GM21723 (cell line): ENCODE measurements around the gene PMEL.

Source experiments
- ATAC-seq: cut with Tn5 transposase; IDR thresholded peaks from one replicate; pipeline ENCODE4 v1.9.1; 2021; ENCODE audit warnings: mild to moderate bottlenecking, moderate library complexity; ENCODE audit not compliant: unreplicated experiment

Gene PMEL

DNA sequence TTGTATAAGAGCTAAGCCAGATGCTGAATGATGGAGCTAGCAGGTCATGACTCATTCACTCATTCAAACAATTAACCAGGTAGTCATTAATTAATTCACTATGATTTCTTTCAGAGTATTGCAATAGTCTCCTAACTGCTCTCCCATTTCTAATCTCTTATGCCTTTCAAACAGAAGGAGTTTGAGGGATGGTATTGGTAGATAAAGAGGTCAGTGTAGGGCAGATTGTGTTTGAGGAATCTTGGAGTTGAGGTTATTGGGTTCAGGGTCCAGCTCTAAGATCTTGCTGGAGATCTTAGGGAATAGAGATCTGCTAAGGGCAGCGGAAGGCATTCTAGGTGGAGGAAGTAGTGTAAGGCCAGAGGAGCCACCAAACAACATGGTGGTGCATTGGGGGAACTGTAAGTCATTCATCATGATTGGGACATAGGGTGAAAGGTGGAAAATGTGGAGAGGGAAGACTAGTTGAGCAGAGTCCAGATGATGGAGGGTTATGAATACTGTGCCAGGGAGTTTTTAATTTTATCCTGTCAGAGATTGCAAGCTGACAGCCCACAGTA, 23.2 kb downstream of the PMEL start:
- no peak for ATAC-seq

DNA sequence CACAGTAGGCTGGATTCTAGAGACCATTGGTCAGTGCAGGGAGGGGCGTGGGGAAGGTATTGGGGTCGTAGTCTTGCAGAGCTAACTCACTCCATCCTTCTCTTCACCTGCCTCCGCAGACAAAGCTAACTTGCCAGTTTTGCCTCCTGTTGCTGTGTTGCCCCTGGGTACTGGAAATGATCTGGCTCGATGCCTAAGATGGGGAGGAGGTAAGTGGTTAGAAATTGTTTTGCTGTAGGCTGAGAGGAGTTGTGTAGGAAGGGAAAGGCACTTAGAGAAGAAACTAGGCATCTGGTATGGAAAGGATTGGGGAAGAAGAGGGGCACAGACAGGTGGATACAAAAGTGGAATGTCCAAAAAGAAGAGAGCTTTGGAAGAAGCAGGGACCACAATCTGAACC, 23.8 kb downstream of the PMEL start:
- no peak for ATAC-seq

DNA sequence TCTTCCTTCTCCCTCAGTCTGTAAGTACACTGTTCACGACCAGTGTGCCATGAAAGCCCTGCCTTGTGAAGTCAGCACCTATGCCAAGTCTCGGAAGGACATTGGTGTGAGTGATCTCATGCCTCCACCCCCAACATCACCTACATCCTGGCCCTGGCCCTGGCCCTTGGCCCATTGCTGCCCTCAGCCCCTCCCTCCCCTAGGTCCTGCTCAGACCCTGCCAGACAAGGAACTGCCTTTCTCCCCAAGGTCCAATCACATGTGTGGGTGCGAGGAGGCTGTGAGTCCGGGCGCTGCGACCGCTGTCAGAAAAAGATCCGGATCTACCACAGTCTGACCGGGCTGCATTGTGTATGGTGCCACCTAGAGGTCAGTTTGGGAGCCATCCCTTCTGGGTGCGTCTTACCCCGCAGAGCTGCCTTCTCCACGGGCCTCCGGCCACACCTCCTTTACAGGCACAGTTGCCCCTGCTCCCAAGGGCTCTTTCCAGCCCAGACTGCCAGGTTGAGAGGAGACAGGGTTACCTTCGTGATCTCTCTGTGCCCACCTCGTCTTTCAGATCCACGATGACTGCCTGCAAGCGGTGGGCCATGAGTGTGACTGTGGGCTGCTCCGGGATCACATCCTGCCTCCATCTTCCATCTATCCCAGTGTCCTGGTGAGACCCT, 25.6 kb downstream of the PMEL start:
- peak; percentile 99 for ATAC-seq

DNA sequence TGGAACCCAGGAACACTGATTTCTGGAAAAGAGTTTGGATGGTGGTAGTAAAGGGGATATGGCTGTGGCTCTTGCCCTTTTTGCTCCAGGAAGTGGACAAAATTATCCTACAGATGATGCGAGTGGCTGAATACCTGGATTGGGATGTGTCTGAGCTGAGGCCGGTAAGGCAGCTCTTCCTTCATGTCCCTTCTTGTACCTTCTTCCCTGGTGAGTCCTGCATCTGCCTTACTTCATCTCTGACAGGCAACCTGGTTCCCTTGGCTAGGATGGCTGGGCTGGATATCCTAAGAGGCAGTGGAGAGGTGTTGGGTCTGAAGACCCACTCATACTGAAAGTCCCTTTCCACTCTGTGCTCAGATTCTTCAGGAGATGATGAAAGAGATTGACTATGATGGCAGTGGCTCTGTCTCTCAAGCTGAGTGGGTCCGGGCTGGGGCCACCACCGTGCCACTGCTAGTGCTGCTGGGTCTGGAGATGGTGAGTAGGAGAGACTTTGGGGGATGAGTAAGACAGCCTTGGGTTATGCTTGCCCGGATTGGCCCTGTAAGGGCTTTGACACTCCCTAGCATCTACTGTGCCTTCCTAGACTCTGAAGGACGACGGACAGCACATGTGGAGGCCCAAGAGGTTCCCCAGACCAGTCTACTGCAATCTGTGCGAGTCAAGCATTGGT, 26.9 kb downstream of the PMEL start:
- no peak for ATAC-seq

DNA sequence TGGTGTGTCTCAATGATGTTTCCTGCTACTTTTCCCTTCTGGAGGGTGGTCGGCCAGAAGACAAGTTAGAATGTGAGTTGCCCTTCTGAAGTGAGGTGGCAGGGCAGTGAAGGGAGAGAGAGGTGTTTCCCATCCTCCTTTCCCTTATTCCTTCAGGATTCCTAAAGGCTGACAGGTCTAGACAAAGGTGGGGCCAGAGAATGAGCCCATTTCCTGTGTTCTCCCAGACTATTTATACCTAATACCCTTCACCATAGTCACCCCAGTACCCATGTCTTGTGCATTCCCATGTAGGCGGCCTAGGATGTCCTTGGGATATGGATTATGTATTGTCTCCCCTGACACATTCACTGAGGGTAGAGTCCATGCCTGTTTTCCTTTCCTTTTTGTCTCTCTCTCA, 27.9 kb downstream of the PMEL start:
- ATAC-seq: no peak

DNA sequence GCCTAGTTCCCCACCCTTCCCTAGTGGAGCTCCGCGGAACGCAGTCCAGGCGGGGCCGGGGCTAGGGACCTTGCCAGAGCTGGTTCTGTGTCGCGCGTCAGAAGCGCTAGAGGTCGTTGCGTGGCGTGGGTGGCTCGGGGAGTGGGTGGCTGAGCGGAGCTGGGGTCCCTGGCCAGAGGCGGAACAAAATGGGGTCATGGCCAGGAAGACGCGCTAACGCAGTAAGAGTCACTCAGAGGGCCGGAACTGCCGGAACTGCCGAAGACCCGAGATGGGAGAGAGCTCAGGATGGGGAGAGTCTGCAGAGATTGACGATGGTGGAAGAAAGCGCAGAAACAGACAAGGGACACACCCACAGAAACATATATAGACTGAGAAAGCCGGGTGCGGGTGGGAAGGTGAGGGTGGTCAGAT, 30.1 kb downstream of the PMEL start:
- ATAC-seq: no peak

DNA sequence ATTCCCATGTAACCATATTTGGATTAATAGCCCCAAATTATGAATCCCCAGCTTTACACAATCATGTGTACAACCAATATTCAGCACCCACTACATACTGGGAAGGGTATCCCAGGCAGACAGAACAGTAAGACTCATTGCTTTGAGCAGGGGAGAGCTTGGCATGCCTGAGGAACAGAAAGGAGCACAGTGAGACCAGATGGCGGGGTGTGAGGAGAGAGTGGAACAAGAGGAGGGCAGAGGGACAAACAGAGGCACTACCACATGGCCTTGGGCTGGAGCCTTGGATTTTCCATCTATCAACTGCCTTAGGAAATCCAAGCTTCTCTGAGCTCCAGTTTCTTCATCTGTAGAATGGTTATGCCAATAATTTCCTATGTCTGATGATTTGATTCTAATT, 31.1 kb downstream of the PMEL start:
- no peak for ATAC-seq

DNA sequence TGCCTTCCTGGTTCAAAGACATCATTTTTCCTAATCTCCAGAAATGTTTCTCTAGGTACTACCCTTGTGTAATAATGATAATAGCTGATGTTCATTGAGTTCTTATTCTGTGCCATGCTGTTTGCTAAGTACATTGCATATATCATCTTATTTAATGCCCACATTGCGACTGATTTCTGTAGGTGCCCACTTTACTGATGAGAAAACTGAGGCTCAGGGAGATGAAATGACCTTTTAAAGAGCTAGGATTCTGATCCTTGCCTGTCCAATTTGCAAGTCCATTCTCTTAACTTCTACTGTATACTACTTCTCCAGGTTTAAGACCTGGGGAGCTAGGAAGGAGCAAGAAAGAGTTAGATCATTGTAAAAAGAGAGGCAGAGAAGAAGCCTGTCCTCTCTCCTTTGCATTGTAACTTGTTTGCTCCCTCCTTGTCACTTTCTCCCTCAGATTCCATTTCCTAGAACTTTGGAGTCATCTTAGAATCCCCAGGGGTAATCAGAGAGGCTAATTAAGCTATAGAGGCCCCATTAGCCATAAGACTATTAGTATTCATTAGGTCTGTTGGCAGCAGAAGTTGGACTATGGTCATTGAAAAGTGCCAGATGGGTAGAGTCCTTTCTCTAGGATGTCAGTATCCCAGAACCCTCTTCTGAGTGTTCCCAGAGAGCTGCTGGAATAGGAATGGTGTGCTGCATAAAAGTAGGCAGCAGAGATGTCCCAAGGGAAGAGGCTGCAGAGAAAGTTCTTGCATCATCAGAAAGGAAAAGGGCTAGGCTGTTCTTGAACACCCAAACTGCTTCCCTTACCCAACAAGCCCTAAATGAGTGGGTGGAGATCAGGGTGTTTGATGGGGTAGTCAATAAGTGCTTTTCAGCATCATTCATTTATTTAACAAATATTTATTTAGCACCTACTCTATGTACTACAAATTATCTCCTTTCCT, 31.8 kb downstream of the PMEL start:
- ATAC-seq: no peak

DNA sequence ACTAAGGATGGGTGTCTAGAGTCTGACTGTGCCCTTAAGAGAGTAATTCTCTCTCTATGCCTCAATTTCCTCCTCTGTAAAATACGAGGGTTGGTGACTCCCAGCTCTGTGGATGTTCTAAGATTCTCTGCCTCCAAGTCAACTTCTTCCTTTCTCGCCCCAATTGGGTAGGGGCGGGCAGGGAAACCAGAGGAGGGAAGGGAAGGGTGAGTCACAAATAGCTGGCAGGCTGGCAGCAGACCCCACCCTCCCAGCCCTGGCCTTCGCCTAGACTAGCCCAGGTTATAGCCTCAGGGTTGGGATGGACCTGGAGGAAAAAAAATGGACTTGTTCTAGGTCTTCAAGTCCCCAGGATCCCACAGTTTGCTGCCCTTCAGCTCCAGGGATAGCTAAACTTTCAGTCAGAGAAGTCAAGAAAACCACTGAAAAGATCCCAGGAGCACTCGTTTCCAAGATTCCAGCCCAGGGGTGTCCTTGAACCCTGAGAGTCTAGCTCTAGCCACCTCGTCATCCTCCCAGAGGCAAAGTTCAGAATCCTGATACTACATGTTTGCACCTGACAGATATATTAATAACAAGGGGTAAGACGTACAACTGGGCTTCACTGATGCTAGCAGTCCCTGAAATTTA, 32.6 kb downstream of the PMEL start:
- ATAC-seq: no peak

DNA sequence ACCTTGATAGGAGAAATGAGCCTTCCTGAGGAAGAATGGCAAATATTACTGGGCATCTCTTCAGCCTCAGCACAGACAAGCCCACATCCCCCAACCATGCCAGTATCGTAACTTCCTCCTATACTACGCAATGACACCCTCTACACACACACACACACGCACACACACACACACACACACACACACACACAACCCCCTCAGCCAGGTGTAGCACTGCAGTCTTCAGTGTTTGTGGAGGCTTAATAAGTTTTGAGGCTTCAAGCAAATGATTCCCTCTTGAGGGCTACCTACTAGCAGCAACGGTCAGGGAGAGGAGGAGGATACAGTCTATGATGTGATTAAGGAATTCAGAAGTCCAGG, 33.3 kb downstream of the PMEL start:
- ATAC-seq: no peak

DNA sequence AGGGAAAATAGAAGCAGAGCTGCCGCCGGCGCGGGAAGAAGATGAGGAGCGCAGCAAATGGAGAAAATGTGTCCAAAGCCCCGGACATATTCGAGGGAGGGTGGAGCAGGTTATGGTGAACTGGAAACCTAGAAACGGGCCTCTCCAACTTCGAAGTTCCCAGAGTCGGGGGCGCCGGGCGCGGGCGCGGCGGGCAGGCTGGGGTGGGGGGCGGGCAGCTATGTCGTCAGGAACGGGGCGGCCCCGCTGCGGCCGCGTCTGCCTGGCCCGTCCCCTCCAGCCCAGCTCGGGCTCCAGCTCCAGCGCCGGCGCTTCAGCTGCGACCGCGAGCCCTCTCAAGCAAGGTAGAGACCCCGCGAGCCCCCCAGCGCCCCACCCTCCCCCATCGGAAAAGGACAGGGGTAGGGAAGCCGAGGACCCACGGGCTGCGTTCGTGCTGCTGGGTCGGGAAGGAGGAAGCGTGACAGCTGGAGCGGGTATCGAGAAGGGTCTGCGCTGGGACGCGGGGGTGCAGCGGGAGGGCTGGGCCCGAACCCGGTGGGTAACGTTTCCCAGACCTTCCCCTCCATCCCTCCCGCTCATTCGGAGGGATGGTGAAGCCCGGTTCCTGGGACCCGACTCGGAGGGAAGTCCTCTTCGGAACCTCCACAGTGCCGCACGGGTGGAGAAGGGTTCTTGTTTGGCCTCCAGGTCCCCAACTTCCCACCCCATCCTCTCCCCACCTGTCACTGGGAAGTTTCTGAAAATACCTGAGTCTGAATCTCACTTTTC, 33.9 kb downstream of the PMEL start:
- ATAC-seq: no peak

DNA sequence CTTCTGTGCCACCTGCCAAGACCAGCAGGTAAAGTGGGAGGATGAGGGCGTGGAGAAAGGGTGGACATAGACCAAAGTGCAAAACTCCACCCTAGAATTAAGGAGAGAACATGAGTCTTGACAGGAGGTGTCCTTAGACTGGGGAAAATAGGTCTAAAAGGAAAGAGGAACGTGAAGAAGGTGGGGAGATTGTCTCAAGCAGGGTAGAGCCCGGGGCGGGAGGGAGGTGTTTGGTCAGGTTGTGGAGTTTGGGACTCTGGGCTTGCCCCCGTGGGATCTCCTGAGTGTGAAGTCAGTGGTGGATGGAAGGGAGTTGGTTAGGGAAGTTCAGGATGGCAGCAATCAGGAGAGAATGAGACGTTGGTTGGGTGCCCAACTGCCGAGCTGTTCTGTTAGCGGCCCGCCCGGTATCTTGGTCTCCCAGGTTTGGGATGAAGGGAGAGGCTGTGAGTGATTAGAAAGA, 34.5 kb downstream of the PMEL start:
- ATAC-seq: no peak

DNA sequence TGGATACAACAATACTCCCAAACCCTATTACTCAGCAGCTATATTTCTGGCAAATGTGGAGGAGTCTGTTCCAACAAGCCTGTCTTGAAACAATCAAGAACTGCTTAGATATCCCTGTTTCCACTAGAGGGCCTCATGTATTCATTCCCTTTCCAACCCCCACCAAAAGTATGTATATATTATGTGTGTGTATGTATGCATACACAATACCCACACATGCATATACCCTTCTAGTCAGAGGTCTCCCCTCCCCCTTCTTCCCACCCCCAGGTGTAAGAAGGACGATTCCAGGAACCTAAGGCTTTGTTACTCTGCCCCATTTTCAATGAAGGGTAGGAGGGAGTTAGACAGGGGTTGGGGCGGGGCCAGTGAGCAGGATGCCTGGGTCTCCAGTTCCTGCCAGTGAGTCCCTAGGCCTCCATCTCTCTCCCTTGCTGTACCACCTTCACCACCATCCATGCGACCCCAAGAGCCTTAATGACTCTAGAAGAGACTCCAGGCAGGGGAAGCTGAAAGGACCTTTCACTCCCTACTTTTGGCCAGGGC, 35.0 kb downstream of the PMEL start, which contains the start of gene DGKA:
Gene DGKA (plus strand): TSS at position 392 of the 546 bp plus-strand sequence. CDS start 5,342 bp downstream, outside the sequence.
- ATAC-seq: peak; percentile 22

DNA sequence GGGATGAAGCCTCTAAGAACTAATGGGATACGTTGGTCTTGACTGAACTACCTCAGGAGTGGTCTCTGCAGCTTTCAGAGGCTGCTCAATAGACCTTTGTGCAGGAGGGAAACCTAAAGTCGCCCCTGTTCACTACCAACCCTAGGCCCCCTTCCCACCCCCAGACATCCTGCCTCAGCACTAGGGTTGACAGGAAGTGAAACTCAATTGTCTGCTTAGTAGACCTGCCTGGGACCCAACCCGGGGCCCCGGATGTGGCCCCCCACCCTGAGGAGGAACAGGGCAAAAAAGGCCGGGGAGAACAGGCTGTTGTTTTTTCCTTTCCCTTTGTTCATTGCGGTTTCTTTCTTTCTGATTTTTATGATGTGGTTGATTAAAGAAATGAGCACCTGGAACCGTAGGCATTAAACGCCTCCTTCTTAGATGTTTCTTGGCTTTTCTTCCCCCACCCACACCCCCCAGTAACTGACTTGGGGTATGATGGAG, 36.5 kb downstream of the PMEL start:
- ATAC-seq: peak; percentile 42

DNA sequence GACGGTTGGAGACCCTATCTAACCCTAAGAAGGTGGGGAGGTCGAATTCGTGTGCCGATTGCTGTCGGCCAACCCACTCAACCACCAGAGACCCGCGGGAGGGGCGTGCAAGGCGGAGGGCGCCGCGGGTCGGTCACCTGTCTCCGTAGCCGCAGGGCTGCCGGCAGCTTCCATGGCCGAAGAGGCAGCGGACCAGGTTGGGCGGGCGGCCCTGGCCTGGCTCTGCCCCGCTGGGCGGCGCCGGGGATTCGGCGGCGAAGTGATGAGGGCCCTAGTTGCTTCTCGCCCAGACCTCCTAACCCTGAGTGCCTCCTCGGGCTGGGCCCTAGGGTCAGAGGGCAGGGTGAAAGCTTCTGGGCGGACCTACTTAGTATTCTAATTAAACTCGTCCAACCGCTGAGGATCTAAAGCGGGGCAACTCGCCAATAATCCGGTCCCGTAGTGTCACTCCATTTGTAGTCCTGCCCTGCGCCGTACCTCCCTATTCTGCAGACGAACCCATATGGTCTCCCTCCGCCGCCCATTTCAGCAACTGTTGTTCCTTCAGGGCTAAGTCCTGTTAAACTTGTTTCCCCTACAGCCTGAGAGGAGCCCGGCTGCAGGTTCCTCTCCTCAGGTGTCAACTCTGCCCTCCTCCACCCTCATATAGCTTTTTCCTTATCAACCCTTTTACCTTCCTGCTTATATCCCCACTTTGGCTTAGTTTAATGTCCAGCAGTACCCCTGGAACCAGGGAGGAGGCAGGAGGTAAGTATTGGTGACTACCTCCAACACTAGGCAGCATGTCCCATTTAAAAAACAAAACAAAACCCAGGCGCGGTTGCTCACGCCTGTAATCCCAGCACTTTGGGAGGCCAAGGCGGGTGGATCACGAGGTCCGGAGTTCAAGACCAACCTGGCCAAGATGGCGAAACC, 38.0 kb downstream of the PMEL start, which contains the start of gene PYM1:
Gene PYM1 (minus strand): TSS at position 307 of the 915 bp plus-strand sequence. CDS start 133 bp downstream, at position 174.
- ATAC-seq: peak; percentile 43

DNA sequence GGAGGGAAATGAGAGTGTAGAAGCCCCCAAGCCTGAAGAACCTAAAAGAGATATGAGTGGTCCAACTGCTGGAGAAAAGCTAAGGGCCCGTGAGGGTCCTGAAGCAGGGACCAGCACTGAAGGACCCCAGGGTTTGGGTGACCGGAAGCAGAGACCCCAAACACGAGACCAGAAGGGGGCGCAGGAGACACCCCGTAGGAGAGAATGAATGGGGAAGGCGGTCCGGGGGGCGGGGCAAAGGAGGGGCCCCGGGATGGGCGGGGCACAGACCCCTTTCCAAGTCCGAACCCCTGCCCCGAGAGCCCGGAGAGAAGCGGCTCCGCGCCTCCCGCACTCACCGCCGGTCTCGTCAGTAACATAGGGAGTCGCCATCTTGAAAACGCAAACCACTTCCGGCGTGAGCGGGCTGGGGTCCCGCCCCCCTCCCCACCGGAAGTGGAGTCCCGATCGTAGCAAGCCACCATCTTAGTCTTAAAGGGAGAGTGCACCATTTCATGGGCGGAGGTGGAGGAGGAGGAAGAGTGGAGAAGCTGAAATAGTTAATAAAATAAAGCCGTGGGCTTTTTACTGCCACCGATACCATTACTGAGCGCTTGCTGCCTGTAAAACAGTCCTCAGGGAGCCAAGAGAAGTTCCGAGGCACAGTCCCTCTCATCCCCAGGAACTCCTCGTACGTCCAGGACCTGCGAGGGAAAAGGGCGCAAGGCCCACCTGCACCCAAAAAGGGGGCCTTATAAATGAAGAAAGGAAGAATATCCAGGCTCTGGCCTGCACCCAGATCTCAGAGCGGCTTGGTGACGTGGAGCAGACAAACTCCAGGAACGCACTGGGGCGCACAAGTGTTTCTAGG, 38.9 kb downstream of the PMEL start:
- peak; percentile 44 for ATAC-seq
